ENCODE measurements around the gene NIPSNAP3A. TPM values are rescaled to one million over a fixed set of nuclear protein-coding genes. Genes with fewer than 3 reads are reported as not detected.
"Not testable (repeated sequence)": the region's sequence is repeated elsewhere in the genome, so short reads cannot be mapped to it uniquely, and the experiment has no call there.

The NIPSNAP3A gene
- total and polyA plus RNA-seq, 2 donors (not counting 3 experiments of a cell fraction or from before 2014, with no cell fraction given) = 27.2 TPM

DNA sequence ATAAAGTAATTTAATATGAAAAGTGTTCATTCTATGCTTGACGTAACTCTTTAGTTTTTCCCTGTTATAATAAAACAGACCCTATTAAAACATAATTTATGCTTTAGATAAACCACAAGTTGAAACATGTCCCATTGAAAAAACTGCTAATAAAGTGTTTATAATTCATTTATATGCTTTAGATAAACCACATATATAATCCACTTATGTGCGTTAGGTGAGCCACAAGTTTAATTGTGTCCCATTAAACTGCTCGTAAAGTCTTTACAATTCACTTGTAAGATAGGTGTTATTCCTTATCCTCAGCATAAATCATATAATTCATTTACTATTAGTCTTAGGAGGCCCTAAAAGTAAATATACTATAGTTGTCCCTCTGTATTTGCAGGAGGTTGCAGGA lies 20.0 kb downstream of the NIPSNAP3A start:
- TF ChIP-seq JUN (IDR thresholded peaks at IDR 0.05; ENCODE audit: borderline replicate concordance, insufficient read depth, insufficient read length, low read depth) (no peak), POLR2A (IDR thresholded peaks at IDR 0.05; ENCODE audit: low read depth, low read length) (no peak), POLR2AphosphoS5 (IDR thresholded peaks at IDR 0.05; ENCODE audit: insufficient read depth, low read depth, low read length) (no peak), EZH2 (IDR thresholded peaks at IDR 0.05; ENCODE audit: borderline replicate concordance, low read depth, low read length, severe bottlenecking) (no peak), FOS (IDR thresholded peaks at IDR 0.05; ENCODE audit: borderline replicate concordance, insufficient read depth, low read length) (no peak), GATA2 (IDR thresholded peaks at IDR 0.05; ENCODE audit: insufficient read depth, insufficient read length, low read depth, low read length) (no peak), MYC (IDR thresholded peaks at IDR 0.05; ENCODE audit: low read depth, low read length) (no peak)
- TF ChIP-seq, protein P1, sequence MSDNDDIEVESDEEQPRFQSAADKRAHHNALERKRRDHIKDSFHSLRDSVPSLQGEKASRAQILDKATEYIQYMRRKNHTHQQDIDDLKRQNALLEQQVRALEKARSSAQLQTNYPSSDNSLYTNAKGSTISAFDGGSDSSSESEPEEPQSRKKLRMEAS (IDR thresholded peaks at IDR 0.05; ENCODE audit: insufficient read depth, insufficient read length) = no peak
- TF ChIP-seq, protein P2, sequence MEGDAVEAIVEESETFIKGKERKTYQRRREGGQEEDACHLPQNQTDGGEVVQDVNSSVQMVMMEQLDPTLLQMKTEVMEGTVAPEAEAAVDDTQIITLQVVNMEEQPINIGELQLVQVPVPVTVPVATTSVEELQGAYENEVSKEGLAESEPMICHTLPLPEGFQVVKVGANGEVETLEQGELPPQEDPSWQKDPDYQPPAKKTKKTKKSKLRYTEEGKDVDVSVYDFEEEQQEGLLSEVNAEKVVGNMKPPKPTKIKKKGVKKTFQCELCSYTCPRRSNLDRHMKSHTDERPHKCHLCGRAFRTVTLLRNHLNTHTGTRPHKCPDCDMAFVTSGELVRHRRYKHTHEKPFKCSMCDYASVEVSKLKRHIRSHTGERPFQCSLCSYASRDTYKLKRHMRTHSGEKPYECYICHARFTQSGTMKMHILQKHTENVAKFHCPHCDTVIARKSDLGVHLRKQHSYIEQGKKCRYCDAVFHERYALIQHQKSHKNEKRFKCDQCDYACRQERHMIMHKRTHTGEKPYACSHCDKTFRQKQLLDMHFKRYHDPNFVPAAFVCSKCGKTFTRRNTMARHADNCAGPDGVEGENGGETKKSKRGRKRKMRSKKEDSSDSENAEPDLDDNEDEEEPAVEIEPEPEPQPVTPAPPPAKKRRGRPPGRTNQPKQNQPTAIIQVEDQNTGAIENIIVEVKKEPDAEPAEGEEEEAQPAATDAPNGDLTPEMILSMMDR (IDR thresholded peaks at IDR 0.05; ENCODE audit: extremely low read depth in 1 of 2, insufficient read depth in 1 of 2, low read depth in 1 of 2, low read length in 2 of 2) = no peak
- no peak overlapping the region for H2AFZ ChIP-seq (ENCODE audit: low read depth, low read length)
- no peak overlapping the region for H3K9ac ChIP-seq (replicated peaks; ENCODE audit: extremely low read depth, insufficient read depth, low read length)
- no TSS peak for BruUV-seq (replicated peaks)
- ChIA-PET CTCF (interaction anchor here (1.0 kb wide), 1 partner anchor 13 kb away, joined by 3 read pairs; no protein-coding TSS in a partner anchor), POLR2A (no interaction called here)
- intact Hi-C loops (cut with micrococcal nuclease) (no loop called here), dilution Hi-C loops (cut with MboI; ENCODE audit: extremely low pct_ligation_motif_present, low sequenced_read_pairs) (no loop called here)
- H3K27ac ChIP-seq (ENCODE audit: insufficient read depth, low read depth, low read length) = no peak overlapping the region
- no peak for DNase-seq (ENCODE audit: low read depth, low spot score)
- no peaks in the 10 kb centered on the region for H3K36me3 ChIP-seq (ENCODE audit: control insufficient read depth in 2 of 2, extremely low read depth in 1 of 2, insufficient read depth in 2 of 2, low read length in 2 of 2)
- H3K79me2 ChIP-seq (ENCODE audit: control insufficient read depth, insufficient read depth, low read length) = no peaks in the 10 kb centered on the region
- no peaks in the 10 kb centered on the region for H3K9me3 ChIP-seq (replicated peaks; ENCODE audit: control insufficient read depth, insufficient read depth, low read length)
- no peaks in the 10 kb centered on the region for H4K20me1 ChIP-seq (replicated peaks; ENCODE audit: control insufficient read depth, extremely low read depth, insufficient read depth, low read length)
- H3K9me1 ChIP-seq (replicated peaks; ENCODE audit: control insufficient read depth, extremely low read depth, insufficient read depth, low read length) = no peaks in the 10 kb centered on the region
- peaks cover 6% of the 10 kb centered on the region for H3K4me1 ChIP-seq (ENCODE audit: control insufficient read depth, extremely low read depth, insufficient read depth, low read length)
- H3K4me3 ChIP-seq (replicated peaks in 1 of 3; ENCODE audit: insufficient read depth in 1 of 3, low read depth in 1 of 3, low read length in 3 of 3) = no peak overlapping the region
- H3K27me3 ChIP-seq (ENCODE audit: control insufficient read depth in 2 of 2, insufficient read depth in 2 of 2, low read length in 2 of 2) = no peaks in the 10 kb centered on the region
- H3K4me2 ChIP-seq (ENCODE audit: insufficient read depth, low read length) = no peak overlapping the region
- FAIRE-seq = no peak

DNA sequence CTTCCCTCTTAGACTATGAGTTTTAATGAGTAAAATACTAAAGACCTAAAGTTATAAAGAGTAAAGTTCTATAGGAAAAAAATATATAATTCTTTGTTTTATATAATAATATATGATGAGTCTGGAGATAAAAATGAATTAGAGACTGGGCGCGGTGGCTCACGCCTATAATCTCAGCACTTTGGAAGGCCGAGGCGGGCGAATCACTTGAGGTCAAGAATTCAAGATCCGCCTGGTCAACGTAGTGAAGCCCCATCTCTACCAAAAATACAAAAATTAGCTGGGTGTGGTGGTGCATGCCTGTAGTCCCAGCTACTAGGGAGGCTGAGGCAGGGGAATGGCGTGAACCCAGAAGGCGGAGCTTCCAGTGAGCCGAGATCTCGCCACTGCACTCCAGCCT lies 21.5 kb downstream of the NIPSNAP3A start:
- POLR2A ChIA-PET; H2AFZ ChIP-seq (ENCODE audit: low read depth, low read length); H3K9me3 ChIP-seq (replicated peaks; ENCODE audit: control insufficient read depth, insufficient read depth, low read length); BruUV-seq (replicated peaks); intact Hi-C loops (cut with micrococcal nuclease); H3K79me2 ChIP-seq (ENCODE audit: control insufficient read depth, insufficient read depth, low read length); H3K27ac ChIP-seq (ENCODE audit: insufficient read depth, low read depth, low read length); H3K9me1 ChIP-seq (replicated peaks; ENCODE audit: control insufficient read depth, extremely low read depth, insufficient read depth, low read length); H3K4me3 ChIP-seq (replicated peaks in 1 of 3; ENCODE audit: insufficient read depth in 1 of 3, low read depth in 1 of 3, low read length in 3 of 3); dilution Hi-C loops (cut with MboI; ENCODE audit: extremely low pct_ligation_motif_present, low sequenced_read_pairs); H3K9ac ChIP-seq (replicated peaks; ENCODE audit: extremely low read depth, insufficient read depth, low read length); H3K27me3 ChIP-seq (ENCODE audit: control insufficient read depth in 2 of 2, insufficient read depth in 2 of 2, low read length in 2 of 2); DNase-seq (ENCODE audit: low read depth, low spot score); H3K36me3 ChIP-seq (ENCODE audit: control insufficient read depth in 2 of 2, extremely low read depth in 1 of 2, insufficient read depth in 2 of 2, low read length in 2 of 2); H3K4me1 ChIP-seq (ENCODE audit: control insufficient read depth, extremely low read depth, insufficient read depth, low read length); H4K20me1 ChIP-seq (replicated peaks; ENCODE audit: control insufficient read depth, extremely low read depth, insufficient read depth, low read length); FAIRE-seq; H3K4me2 ChIP-seq (ENCODE audit: insufficient read depth, low read length): not testable (repeated sequence)
- CTCF ChIA-PET = interaction anchor here (1.2 to 1.6 kb wide), 3 partner anchors 12 to 30 kb away, joined by 3 to 4 read pairs (median 4); no protein-coding TSS in a partner anchor
